HG03135 (cell line): ENCODE data around the gene FEM1B.
"Not testable (repeated sequence)": the region's sequence is repeated elsewhere in the genome, so short reads cannot be mapped to it uniquely, and the experiment has no call there.

Source experiments
- ATAC-seq: cut with Tn5 transposase; IDR thresholded peaks from one replicate; pipeline ENCODE4 v1.9.1; 2021; ENCODE audit warnings: mild to moderate bottlenecking, moderate library complexity; ENCODE audit not compliant: unreplicated experiment

Gene FEM1B

DNA sequence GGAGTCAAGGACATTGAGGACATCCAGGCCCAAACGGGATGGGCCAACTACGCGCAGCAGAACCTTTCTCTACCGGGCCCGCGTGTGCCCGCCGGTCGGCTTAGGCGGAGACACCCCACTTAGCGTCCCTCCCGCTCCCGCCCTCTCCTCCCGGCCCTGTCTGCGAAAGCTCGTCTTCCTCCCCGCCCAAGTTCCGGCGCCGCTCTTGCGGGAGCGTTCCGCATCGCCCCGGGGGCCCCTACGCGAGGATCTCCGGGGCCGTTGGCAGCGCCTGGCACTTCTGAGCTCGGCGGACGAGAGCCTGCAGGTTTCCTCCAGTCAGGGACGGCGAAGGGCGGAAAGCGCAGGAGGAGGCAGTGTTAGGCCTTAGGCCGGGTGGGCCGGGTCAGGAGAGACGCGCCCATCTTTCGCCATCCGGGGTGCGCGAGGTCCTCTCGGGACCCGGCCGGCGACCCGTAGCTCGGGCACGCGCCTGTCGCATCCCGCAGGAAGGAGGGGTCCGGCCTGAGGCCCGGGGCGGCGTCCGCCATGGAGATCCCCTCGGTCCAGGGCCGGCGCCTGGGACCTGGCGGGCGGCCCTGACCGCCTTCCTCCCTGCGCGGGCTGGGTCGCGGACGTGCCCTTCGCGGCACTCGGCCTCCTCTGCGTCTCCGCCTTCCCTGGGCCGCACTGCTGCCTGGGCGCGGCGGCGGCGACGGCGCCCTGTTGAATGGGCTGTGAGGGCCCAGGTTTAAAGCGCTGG lies at the start of gene FEM1B:
FEM1B (plus strand) TSS at position 143 of the 742 bp plus-strand sequence. CDS start 673 bp downstream, outside the sequence.
- ATAC-seq, result peak; percentile 72

DNA sequence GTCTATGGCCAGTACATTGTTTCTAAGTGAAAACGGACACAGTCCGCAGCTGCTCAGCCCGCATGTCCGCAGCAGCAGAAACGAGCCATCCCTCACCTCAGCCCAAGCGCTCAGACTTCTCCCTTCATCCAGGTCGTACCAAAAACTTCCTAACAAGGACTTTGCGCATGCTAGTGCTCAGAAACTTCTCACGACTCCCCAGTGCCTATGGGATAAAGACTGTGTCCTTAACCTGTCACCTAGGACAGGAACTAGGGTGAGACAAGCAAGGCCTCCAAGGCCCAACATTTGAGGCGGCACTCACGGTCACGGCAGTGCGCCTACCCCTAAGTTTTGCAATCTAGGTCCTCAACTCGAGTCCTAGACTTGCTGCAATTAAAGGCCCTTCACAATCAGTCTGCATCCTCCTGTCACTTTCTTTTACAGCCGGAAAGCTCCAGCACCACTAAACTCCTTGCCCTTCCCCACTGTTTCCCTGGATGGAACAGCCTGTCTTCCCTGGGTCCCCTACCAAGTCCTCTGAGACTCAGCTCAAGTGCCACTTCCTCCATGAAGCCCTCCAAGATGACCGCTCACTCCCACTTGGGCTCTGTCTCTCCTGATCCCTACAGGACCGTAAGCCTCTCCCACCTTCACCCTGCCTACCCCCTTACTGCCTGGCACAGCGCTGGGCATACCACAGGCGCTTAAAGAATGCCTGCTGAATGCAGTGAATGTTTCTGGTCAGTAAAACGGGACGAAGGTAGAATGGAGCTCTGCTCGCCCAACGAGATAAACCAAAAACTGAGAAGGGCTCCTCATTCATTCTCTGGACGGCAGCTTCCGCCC lies 49.2 kb upstream of the FEM1B start:
- no peak for ATAC-seq

DNA sequence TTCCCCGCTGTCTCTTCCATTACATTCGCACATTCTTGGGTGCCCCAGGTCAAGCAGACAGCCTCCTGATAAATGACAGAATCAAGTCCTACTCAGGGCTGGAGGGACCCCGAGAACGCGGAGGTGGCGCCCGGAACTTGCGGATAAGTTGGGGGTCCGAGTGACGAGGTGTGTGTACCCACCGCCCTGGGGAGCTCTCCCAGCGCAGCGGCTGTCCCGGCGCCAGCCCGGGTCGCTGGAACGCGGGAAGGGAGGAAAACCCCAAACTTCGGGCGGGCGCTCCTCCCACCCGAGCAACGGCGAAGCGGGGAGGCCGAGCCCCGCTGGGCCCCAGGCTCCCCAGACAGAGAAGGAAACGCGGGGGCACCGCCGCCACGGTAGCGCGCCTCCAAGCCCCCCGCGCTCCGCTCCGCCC lies 48.6 kb upstream of the FEM1B start:
- ATAC-seq, result peak; percentile 9

DNA sequence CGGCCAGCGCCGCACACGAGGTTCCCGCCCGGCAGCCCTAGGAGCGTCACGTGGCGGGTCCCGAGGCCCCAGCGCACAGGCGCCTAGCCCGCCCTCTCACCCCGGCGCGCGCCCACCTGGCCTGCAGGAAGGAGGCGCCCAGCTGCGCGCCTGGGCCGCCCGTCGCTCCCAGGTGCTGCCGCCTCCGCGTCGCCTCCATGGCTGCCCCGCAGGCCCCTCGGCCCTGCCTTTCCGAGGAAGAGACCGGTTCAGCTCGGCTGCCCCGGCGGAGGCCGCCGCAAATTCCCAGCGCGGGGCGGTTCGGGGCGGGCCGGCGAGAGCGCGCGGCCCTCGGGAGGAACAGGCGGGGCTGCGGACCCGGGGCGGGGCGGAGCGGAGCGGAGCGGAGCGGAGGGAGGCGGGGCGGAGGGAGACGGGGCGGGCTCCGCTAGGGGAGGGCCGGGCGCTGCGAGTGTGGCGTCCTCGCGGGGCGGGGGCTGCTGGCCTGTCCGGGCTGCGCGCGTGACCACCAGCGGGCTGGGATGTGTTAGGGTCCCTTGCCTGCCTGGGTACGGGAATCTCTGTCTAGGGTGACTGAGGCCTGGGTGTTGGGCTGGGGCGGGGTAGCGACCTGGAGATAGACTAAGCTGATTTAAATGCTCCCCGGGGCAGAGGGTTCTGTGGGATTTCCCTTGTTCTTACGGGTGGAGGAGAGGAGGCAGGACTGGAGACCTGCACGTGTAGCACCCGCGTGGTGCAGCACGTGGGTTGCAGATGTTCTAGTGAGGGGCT lies 48.0 kb upstream of the FEM1B start, which contains the start of gene CLN6:
CLN6 (minus strand) TSS at position 343 of the 771 bp plus-strand sequence; CDS start at position 199, 144 bp downstream.
- ATAC-seq, result peak; percentile 69

DNA sequence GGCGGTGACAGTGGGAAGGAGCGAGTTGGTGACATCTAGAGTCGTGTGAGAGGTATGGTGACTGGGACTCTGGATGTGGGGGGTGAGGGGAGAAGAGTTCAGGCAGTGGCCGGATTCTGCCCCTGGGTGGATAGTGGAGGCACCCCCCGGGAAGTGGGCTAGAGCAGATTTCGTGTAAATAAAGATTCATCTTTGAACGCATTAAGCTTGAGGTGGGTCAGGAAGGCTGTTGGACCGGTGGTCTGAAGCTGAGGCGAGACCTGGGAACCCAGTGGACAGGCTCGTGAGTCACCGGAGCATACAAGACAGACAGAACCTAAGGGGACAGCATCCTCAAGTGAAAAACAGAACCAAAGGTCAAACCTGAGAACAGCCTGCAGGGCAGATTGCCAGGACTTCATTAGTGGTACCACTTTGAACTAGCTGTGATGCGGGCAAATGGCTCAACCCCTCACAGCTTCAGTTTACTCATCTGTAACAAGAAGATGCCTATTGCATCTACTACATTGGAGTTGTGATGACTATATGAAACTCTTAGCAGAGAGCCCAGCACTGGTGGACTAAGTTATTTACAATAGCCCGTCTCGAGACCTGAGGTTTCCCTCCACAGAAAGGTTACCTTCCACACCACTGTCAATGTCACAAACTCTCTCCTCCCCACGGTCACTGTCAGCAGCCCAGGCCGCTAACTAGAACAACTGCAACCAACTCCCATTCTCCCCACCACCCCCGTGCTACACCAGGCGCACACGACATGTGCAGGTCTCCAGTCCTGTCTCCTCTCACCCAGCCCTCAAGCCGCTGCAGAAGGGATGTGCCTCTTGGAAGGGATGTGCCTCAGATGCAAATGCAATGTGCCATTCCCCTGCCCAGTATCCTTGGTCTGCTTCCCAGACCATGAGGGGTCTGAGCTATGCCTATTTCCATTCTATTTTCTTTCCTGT lies 47.1 kb upstream of the FEM1B start:
- ATAC-seq, result no peak

DNA sequence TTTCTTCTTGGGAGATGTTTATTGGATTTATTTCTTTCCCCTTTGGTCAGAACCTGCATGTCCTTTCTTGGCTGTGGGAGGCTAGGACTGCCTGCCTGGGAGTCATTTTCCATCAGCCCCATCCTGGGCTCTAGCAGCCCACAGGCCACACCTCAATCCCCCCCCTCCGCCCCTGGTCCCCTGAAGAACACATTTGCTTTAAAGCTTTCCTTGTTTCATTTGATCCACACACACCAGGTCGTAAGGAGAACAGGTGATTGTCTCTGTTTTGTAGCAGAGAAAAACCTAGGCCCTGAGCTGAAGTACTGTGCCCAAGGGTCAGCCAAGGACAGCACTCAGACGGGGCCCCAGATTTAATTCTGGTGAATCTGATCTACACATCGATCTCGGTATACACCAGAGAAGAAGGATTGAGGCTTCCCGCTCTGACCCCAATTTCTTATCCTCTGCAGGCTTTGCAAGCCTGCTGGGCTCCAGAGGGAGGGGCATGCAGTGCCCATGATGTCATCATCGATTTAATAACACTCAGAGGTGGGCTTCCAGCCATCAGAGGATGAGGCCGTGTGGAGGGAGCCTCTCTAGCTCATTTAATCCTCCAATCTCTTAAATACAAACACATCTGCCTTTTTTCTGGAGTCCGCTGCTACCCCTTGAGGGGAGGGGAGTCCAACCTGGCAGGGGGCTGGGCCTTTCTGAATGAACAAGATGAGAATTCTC lies 46.3 kb upstream of the FEM1B start:
- no peak for ATAC-seq

DNA sequence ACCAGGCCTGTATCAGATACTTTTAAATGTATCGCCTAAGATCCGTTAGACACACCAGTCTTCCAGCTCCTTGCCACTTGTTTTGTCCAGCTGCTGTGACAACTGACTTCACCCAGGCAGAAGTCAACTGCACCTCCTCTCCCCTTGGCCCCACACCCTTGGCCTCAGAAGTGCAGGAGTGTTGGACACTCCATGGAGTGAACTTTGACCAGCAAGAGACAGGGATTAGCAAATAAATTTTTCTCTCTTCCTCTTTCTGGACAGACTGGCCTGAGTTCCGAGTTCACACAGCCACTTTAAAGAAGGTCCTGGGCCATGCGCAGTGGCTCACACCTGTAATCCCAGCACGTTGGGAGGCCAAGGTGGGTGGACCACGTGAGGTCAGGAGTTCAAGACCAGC lies 45.1 kb upstream of the FEM1B start:
- no peak for ATAC-seq

DNA sequence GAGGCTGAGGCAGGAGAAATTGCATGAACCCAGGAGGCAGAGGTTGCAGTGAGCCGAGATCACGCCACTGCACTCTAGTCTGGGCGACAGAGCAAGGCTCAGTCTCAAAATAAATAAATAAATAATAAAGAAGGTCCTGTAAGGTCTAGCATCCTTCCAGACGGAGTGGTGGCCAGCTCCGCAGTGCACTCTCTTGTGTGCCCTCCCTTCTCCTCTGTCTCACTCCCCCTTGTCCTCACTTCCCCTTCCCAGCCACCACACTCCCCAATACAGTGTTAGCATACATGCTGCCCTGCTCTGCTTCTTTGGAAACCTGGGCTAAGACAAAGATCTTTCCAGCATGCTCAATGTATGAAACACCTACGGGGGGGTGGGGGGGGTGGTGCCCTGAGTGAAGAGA lies 44.6 kb upstream of the FEM1B start:
- no peak for ATAC-seq

DNA sequence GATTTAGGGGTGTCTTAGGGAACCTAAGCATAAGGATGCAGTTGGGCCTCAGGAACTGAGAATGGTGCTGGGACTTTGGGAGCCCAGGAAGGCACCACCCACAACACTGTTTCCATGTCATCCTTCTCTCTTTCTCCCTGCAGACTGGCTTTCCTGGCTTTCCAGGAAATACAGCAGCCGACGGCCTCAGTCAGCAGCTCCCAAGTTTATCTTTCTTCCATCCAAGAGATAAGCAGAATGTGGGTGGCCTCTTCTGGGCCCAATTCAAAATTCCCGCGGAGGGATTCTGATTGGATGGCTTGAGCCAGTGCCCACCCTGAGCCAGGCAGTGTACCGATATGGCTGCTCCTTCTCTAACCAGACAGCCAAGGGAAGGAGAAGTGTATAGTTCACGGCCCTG lies 43.5 kb upstream of the FEM1B start:
- no peak for ATAC-seq

DNA sequence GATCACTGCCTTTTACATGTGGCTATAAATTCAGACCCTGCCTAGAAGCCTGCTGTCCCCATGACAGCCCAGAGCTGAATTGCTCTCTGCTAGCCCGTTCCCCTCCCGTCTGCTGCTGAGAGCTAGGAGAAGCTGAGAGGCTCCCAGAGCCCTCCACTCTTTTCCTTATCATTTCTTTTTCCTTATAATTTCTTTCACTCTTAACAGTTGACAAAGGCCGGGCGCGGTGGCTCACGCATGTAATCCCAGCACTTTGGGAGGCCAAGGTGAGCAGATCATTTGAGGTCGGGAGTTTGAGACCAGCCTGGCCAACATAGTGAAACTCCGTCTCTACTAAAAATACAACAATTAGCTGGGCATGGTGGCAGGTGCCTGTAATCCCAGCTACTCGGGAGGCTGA lies 43.0 kb upstream of the FEM1B start:
- not testable (repeated sequence) for ATAC-seq

DNA sequence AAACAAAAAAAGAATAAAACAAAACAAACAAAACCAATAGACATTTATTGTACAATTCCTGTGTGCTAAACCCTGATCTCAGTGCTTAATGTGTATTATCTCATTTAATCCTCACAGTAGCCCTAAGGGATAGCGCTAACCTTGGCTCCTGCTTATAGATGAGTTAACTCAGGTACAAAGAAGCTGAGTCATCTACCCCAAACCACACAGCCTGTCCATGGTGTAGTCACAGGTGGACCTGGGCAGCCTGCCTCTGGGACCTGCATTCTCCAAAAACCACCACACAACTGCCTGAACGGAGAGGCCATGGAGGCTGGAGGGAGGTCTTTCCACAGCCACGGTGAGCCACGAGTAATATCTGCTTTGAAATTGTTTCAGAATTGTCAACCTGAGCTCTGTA lies 42.5 kb upstream of the FEM1B start:
- no peak for ATAC-seq

DNA sequence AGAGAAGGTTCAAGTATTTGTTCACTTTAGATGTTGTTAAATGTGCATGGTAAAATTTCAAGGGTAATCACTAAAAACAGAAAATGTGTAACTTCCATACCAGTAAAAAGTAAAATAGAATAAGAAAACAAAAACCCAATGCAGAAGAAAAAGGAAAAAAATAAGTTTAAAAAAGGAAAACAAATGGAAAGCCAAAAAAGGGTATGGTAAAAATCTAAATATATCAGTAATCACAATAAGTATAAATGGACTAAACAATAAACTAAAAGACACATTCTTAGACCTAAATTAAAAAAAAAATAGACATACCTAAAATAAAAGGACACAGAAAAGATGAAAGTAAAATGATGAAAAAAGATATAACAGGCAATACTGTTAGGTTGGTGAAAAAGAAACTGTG lies 38.5 kb upstream of the FEM1B start:
- ATAC-seq, result no peak

DNA sequence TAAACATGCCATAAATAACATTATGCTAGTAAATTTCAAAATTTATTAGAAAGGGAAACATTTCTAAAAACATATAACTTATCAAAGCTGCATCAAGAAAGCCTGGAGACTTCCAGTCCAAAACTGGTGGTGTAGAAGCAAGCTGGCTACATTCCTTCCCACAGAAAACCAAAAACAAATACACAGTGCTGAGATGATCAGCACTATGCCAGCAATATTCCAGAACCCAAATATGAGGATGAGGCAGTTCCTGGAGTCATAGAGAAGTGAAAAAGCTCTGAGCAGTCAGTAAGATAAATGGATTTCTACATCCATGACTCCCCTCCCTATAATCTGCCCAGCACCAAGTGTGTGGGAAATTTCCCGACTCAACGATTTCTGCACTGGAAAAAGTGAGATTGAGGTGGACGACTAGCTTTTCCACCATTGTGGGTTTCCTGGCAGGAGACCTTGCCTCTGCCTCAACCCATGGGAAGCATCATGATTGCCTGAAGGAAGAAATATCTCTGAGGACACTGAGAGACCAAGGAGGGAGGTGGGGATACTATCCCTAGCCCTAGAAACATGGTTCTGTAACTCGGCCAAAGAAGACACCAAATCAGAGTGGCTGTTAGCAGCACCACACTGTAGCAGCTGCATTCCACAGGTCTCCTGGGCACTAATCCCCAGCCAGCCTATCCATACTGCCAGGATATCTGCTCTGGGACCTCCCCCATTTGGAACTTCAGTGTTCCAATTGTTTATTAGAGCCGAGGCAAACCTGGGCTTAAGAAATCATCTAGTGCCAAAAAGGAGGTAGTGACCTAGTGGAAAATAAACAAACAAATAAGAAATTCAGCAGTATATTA lies 36.2 kb upstream of the FEM1B start:
- ATAC-seq, result no peak

DNA sequence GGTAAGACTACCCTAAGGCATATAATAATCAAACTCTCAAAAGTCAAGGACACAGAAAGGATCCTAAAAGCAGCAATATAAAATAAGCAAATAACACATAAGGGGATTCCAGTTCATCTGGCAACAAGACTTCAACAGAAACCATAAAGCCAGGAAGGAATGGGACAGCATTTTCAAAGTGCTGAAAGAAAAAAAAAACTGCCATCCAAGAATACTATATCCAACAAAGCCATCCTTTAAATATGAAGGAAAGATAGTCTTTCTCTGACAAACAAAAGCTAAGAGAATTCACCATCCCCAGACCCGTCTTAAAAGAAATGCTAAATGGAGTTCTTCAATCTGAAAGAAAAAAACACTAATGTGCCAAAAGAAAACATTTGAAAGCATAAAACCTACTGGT lies 33.3 kb upstream of the FEM1B start:
- no peak for ATAC-seq

DNA sequence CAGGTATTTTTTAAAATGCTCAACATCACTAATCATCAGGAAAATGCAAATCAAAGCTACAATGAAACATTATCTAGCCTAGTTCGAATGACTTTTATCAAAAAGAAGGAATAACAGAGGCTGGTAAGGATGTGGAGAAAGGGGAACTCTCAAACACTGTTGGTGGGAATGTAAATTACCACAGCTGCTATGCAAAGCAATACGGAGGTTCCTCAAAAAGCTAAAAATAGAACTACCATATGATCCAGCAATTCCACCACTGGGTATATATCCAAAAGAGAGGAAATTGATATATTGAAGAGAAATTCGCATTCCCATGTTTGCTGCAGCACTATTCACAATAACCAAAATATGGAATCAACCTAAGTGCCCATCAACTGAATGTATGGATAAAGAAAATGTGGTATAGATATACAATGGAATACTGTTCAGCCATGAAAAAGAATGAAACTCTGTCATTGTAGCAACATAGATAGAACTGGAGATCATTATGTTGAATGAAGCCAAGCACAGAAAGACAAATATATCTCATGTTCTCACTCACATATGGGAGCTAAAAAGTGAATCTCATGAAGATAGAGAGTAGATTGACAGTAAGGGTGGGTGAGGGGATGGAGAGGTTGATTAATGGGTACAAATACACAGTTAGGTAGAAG lies 28.4 kb upstream of the FEM1B start:
- ATAC-seq, result no peak

DNA sequence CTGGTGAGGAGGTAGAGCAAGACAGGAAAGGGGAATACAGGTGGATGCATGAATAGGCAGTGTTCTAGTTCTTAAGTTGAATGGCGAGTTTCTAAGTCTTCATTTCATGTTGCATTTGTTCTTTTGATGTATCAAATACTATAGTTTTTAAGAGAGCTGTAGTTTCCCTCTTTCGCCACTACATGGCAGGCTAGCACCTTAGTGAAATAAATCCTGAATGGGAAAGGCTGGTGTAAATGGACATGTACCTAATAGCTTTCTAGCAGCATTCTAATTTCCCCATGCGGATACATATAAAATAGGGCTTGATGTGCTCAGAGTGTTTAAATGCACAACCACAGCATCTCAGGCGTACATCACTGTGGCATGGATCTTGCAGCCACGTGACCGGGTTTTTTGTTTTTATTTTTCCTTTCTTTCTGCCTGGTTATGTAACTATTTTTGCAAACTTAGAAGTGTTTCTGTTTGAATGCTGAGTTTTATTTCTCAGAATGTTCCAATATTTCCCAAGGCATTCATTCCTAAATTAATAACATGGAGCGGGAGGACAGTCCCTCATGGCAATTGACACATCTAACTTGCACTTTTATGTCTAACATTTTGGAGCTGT lies 24.5 kb upstream of the FEM1B start:
- no peak for ATAC-seq

DNA sequence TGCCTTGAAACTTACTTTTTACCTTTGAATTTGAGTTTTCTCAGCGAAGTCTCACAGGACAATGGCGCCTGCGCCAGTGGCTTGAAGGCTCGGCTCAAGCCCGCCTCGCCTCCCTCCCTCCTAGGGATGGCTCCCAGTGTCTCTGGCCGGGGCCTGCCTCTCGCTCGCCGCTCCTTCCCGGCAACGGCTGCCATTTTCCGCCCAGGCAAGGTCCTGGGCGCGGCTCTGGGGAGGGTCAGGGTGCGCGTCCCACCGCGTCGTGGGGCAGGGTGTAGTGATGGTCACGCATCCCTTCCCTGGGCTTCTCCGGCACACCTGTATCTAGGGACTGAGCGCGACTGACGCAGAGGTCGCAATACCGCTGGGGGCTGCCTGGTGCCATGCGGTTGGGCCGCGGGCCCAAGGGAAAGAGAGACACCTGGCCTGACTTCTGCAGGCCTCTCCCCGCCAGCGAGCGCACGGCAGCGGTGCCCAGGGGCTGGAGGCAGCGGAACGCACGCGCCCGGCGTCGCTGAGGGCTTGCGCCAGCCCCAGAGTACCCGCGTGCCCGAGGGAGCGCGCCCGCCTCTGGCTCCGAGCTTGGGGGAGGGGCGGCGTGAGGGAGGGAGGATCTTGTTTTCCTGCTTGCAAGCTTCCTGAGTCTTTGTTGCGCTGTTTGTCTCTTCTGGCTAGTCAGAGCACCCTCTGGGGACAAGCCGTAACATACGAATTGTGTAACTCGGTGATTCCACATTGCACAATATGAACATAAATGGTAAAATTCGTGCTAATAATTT lies 20.7 kb upstream of the FEM1B start:
- ATAC-seq, result no peak
